ENCODE results near the gene PSMG1. TPM values are rescaled to one million over a fixed set of nuclear protein-coding genes. Genes with fewer than 3 reads are reported as not detected.

The PSMG1 gene
- total and polyA plus RNA-seq, 2 of the 8 experiments (the other 6 are each of a cell fraction or from before 2014, with no cell fraction given) = 50.7 to 93.7 TPM

GRCh38 chr21:39188521-39189139, 5.4 kb upstream of the PSMG1 start:
- Histone ChIP-seq H2BK15ac (ENCODE audit: low read length) (no peak overlapping the region), H3K4me1 (replicated peaks in 1 of 4; ENCODE audit: control insufficient read depth in 3 of 4, insufficient read depth in 4 of 4, low read length in 3 of 4) (peaks cover 0 to 2% (median 0%) of the 10 kb centered on the region in 4 experiments; a peak in 2 of 7 replicates), H3K79me1 (ENCODE audit: low read depth, low read length) (no peaks in the 10 kb centered on the region), H2BK5ac (ENCODE audit: low read depth, low read length) (no peak overlapping the region), H4K5ac (ENCODE audit: insufficient read length, low read depth, low read length) (no peak overlapping the region), H3K79me2 (ENCODE audit: control insufficient read depth in 1 of 2, insufficient read depth in 2 of 2, low read length in 2 of 2) (no peaks in the 10 kb centered on the region), H4K20me1 (replicated peaks in 1 of 2; ENCODE audit: control insufficient read depth in 1 of 2, insufficient read depth in 2 of 2, low read length in 2 of 2) (peaks cover 0 to 3% of the 10 kb centered on the region in 2 experiments), H3K27ac (ENCODE audit: low read depth, low read length) (no peak overlapping the region), H3K56ac (replicated peaks; ENCODE audit: insufficient read length, low read depth, low read length) (no peak overlapping the region), H3K4me3 (ENCODE audit: extremely low read depth in 1 of 4, insufficient read depth in 2 of 4, low read depth in 3 of 4, low read length in 4 of 4) (no peak overlapping the region), H2AFZ (ENCODE audit: low read length) (no peak overlapping the region), H3K18ac (ENCODE audit: extremely low read depth, low read length) (no peak overlapping the region), H4K91ac (replicated peaks; ENCODE audit: insufficient read length, low read length) (no peak overlapping the region), H3K23me2 (ENCODE audit: low read depth, low read length) (no peaks in the 10 kb centered on the region), H3K4me2 (ENCODE audit: insufficient read depth in 1 of 2, low read depth in 2 of 2, low read length in 2 of 2) (no peak overlapping the region), H3K23ac (ENCODE audit: insufficient read length) (no peak overlapping the region), H3K9me3 (ENCODE audit: insufficient read depth in 2 of 2, low read depth in 1 of 2, low read length in 1 of 2) (no peaks in the 10 kb centered on the region), H2BK20ac (ENCODE audit: low read length) (no peak overlapping the region), H3K36me3 (ENCODE audit: control insufficient read depth in 2 of 4, insufficient read depth in 4 of 4, low read length in 3 of 4) (peaks cover 0 to 5% (median 0%) of the 10 kb centered on the region in 4 experiments; a peak in 1 of 8 replicates), H3K4ac (replicated peaks; ENCODE audit: insufficient read length, low read depth, low read length) (no peak overlapping the region), H2AK5ac (ENCODE audit: low read depth, low read length) (no peak overlapping the region), H2BK12ac (ENCODE audit: low read depth, low read length) (no peak overlapping the region), H3K27me3 (replicated peaks in 1 of 4; ENCODE audit: control insufficient read depth in 3 of 4, extremely low read depth in 1 of 4, insufficient read depth in 3 of 4, low read length in 3 of 4) (no peaks in the 10 kb centered on the region), H3K14ac (ENCODE audit: insufficient read length) (no peak overlapping the region), H3K9ac (replicated peaks in 1 of 4; ENCODE audit: extremely low read depth in 1 of 4, low read depth in 3 of 4, low read length in 3 of 4) (no peak overlapping the region), H4K8ac (ENCODE audit: extremely low read depth, insufficient read depth, low read length) (no peak overlapping the region), H2BK120ac (replicated peaks; ENCODE audit: low read depth, low read length) (no peak overlapping the region)
- POLR2A ChIA-PET (ENCODE audit: partially characterized antibody) = interaction anchor here (0.9 to 1.1 kb wide), 2 partner anchors 124 to 127 kb away, joined by 3 to 4 read pairs; no protein-coding TSS in a partner anchor
- TF ChIP-seq FOSL1 (IDR thresholded peaks at IDR 0.05; ENCODE audit: insufficient read depth, low read depth, low read length) (no peak), SUZ12 (IDR thresholded peaks at IDR 0.05; ENCODE audit: low read length) (no peak), HDAC6 (IDR thresholded peaks at IDR 0.05; ENCODE audit: low read depth, low read length) (no peak), ATF2 (IDR thresholded peaks at IDR 0.05; ENCODE audit: low read length) (no peak), BACH1 (IDR thresholded peaks at IDR 0.05; ENCODE audit: low read length) (no peak), MAFK (IDR thresholded peaks at IDR 0.05; ENCODE audit: low read depth, low read length) (no peak), HDAC2 (IDR thresholded peaks at IDR 0.05; ENCODE audit: borderline replicate concordance in 1 of 2, low read depth in 2 of 2, low read length in 2 of 2) (no peak), RAD21 (IDR thresholded peaks at IDR 0.05 in 1 of 2, conservative IDR thresholded peaks at IDR 0.05 in 1 of 2; ENCODE audit: low read depth in 2 of 2, low read length in 2 of 2) (no peak), JUND (IDR thresholded peaks at IDR 0.05; ENCODE audit: low read length) (no peak), ATF3 (IDR thresholded peaks at IDR 0.05; ENCODE audit: insufficient read depth, low read depth, low read length) (no peak)
- no peak for DNase-seq (ENCODE audit: low read depth in 1 of 2, low spot score in 2 of 2)
- 94% methylated on average over 2 of the region's 2 CpGs; no CpG with 5 or more reads in 1 of the 2 experiments for WGBS, 2 experiments (ENCODE audit: extremely low coverage in 1 of 2, insufficient coverage in 1 of 2, insufficient read length in 1 of 2, insufficient replicate concordance in 2 of 2, low coverage in 1 of 2, low lambda C conversion rate in 2 of 2, missing lambda C conversion rate in 1 of 2)
- FAIRE-seq = no peak
- CTCF ChIA-PET (ENCODE audit: partially characterized antibody) = no interaction called here

All from H1 (cell line).